ENCODE results near the gene FOXN3.

DNA sequence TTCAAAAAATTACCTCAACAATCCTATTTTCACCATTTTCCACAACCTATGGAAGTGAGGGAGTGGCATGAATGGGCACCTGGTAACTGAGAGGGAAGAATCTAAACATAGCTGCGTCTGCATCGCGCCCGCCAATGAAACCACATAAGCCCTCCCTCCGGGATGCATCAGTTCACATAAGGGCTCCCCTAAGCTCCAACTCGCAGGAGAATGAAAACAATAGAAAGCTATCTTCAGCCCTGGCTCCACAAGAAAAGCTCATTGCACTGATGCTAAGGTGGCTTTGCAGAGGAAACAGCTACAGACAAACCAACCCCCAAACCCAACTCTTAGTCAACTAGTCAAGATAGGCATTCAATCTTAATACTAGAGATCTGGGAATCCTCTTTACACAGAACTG is 173.3 kb downstream of the FOXN3 start:
- TF ChIP-seq POLR2A (IDR thresholded peaks at IDR 0.05; ENCODE audit: low read length) (no peak), GATA1 (IDR thresholded peaks at IDR 0.05; ENCODE audit: low read depth, low read length) (no peak)

Measured in erythroblast (primary cell).